ENCODE results near the gene SLC25A18.

GRCh38 chr22:17552737-17553136 lies 10.6 kb upstream of the SLC25A18 start:
- TF ChIP-seq CTCF (conservative IDR thresholded peaks at IDR 0.05; ENCODE audit: low read depth, low read length) (no peak), EZH2 (IDR thresholded peaks at IDR 0.05; ENCODE audit: borderline replicate concordance, low read depth, low read length, poor library complexity, severe bottlenecking) (no peak)
